DOHH2 (cell line): Measurements from ENCODE around the gene ACOT9.

ENCODE experiments used
- H3F3A ChIP-seq: fragments of 200-600 bp; sonication (generic), shearing (Covaris generic); 2 replicates; pipeline ENCODE4 v1.6.0; 2016; ENCODE audit warnings: antibody characterized with exemption, mild to moderate bottlenecking; ENCODE audit not compliant: control insufficient read depth, insufficient read depth
- H3K27ac ChIP-seq: fragments of 200-600 bp; sonication (generic); 2 replicates; pipeline ENCODE4 v1.5.1; 2014; ENCODE audit warnings: low read depth, mild to moderate bottlenecking, low read length, moderate library complexity
- H3K27me3 ChIP-seq: fragments of 200-600 bp; sonication (generic); 2 replicates; pipeline ENCODE4 v1.6.1; 2014; ENCODE audit warnings: mild to moderate bottlenecking, low read length, mixed read lengths; ENCODE audit not compliant: control insufficient read depth
- H3K36me3 ChIP-seq: fragments of 200-600 bp; sonication (generic); 2 replicates; pipeline ENCODE4 v1.6.1; 2014; ENCODE audit warnings: mild to moderate bottlenecking, low read length, moderate library complexity, mixed read lengths; ENCODE audit not compliant: control insufficient read depth
- H3K4me1 ChIP-seq: fragments of 200-600 bp; sonication (generic); 2 replicates; pipeline ENCODE4 v1.6.1; 2014; ENCODE audit warnings: mild to moderate bottlenecking, low read length, mixed read lengths; ENCODE audit not compliant: control insufficient read depth
- H3K4me2 ChIP-seq: fragments of 200-600 bp; sonication (generic); 2 replicates; pipeline ENCODE4 v1.6.0; 2014; ENCODE audit warnings: mild to moderate bottlenecking, low read length, moderate library complexity
- H3K4me3 ChIP-seq: fragments of 200-600 bp; sonication (generic); 2 replicates; pipeline ENCODE4 v1.5.1; 2014; ENCODE audit warnings: mild to moderate bottlenecking, low read length, mixed read lengths
- H3K79me2 ChIP-seq: fragments of 200-600 bp; sonication (generic); 2 replicates; pipeline ENCODE4 v1.6.1; 2014; ENCODE audit warnings: mild to moderate bottlenecking, low read length, mixed read lengths; ENCODE audit not compliant: control insufficient read depth
- H3K9me2 ChIP-seq: fragments of 200-600 bp; sonication (generic); replicated peaks from 2 replicates; pipeline ENCODE4 v1.6.1; 2014; ENCODE audit warnings: mild to moderate bottlenecking, low read length, mixed read lengths; ENCODE audit not compliant: control insufficient read depth
- H3K9me3 ChIP-seq: fragments of 200-600 bp; sonication (generic); 2 replicates; pipeline ENCODE4 v1.6.1; 2014; ENCODE audit warnings: antibody characterized with exemption, low read length, mixed read lengths; ENCODE audit not compliant: control insufficient read depth, insufficient read depth
- H4K20me1 ChIP-seq: fragments of 200-600 bp; sonication (generic); 2 replicates; pipeline ENCODE4 v1.6.0; 2014; ENCODE audit warnings: low read depth, mild to moderate bottlenecking, antibody characterized with exemption, low read length, moderate library complexity; ENCODE audit not compliant: control insufficient read depth, insufficient read depth
- EZH2phosphoT487 ChIP-seq: fragments of 200-600 bp; sonication (generic); IDR thresholded peaks from 2 replicates; pipeline ENCODE4 v1.6.1; 2017; ENCODE audit warnings: borderline replicate concordance, mild to moderate bottlenecking, antibody characterized with exemption, low read length, moderate library complexity, mixed read lengths
- TF ChIP-seq, protein P1 (sequence below): fragments of 200-600 bp; sonication (generic); IDR thresholded peaks from one replicate; pipeline ENCODE4 v1.5.1; 2014; ENCODE audit warnings: antibody characterized with exemption, mild to moderate bottlenecking, low read depth, low read length; ENCODE audit not compliant: poor library complexity, severe bottlenecking

ACOT9 gene

DNA sequence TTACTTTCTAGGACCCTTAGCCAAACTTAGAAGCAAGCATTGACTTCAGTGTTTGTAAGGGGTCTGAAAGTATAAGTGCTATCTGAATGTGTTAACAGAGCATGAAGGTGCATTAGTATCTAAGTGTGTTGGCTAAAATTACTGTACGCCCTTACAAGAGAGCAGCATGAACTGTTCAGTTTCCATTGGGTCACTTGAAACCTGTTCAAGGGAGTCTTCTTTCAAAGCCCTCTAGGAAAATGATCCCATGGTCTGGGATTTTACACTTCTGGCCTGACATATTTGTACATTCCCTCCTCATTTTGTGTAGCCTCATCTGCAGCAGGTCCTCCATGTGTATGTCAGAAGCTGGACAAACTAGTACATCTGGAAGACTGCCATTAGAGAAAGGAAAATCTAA, 72.5 kb downstream of the ACOT9 start:
- Histone ChIP-seq H3K4me2 (no peak overlapping the region), H4K20me1 (no peaks in the 10 kb centered on the region), H3K27me3 (no peaks in the 10 kb centered on the region), H3K79me2 (peaks cover 37% of the 10 kb centered on the region), H3K27ac (no peak overlapping the region), H3F3A (no peaks in the 10 kb centered on the region), H3K9me3 (no peaks in the 10 kb centered on the region), H3K36me3 (peaks cover 40% of the 10 kb centered on the region), H3K4me1 (peaks cover 19% of the 10 kb centered on the region), H3K9me2 (no peaks in the 10 kb centered on the region), H3K4me3 (no peak overlapping the region)
- TF ChIP-seq, protein P1, sequence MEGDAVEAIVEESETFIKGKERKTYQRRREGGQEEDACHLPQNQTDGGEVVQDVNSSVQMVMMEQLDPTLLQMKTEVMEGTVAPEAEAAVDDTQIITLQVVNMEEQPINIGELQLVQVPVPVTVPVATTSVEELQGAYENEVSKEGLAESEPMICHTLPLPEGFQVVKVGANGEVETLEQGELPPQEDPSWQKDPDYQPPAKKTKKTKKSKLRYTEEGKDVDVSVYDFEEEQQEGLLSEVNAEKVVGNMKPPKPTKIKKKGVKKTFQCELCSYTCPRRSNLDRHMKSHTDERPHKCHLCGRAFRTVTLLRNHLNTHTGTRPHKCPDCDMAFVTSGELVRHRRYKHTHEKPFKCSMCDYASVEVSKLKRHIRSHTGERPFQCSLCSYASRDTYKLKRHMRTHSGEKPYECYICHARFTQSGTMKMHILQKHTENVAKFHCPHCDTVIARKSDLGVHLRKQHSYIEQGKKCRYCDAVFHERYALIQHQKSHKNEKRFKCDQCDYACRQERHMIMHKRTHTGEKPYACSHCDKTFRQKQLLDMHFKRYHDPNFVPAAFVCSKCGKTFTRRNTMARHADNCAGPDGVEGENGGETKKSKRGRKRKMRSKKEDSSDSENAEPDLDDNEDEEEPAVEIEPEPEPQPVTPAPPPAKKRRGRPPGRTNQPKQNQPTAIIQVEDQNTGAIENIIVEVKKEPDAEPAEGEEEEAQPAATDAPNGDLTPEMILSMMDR: no peak
- no peak for TF ChIP-seq EZH2phosphoT487

DNA sequence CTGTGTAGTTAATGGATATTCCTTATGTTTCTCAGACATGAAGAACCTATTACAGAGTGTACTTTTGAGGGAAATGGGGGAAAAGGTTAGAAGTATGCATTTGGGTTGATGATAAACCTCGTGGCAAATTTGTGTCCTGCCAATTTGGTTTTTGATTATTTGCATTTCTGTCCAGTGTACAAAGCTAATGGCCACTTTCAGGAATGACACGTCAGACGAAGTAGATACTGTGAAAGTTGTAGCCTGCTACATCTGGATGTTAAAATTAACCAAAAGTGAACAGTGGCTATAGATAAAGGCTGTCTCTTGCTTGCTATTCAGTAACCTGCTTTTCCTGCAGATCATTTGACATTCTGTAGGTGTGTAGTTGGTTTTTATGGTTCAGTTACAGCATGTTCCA, 74.7 kb downstream of the ACOT9 start:
- Histone ChIP-seq H3K9me2 (no peaks in the 10 kb centered on the region), H3K79me2 (peaks cover 37% of the 10 kb centered on the region), H3K4me2 (peak overlapping the region; percentile 85), H3K36me3 (peaks cover 29% of the 10 kb centered on the region), H3K4me1 (peaks cover 19% of the 10 kb centered on the region), H3K9me3 (no peaks in the 10 kb centered on the region), H3K4me3 (peak overlapping the region; percentile 85), H3K27me3 (no peaks in the 10 kb centered on the region), H4K20me1 (no peaks in the 10 kb centered on the region), H3F3A (no peaks in the 10 kb centered on the region), H3K27ac (peak overlapping the region; percentile 13; the same call in 1 of the 2 replicates)
- TF ChIP-seq EZH2phosphoT487: no peak
- TF ChIP-seq, protein P1: no peak

DNA sequence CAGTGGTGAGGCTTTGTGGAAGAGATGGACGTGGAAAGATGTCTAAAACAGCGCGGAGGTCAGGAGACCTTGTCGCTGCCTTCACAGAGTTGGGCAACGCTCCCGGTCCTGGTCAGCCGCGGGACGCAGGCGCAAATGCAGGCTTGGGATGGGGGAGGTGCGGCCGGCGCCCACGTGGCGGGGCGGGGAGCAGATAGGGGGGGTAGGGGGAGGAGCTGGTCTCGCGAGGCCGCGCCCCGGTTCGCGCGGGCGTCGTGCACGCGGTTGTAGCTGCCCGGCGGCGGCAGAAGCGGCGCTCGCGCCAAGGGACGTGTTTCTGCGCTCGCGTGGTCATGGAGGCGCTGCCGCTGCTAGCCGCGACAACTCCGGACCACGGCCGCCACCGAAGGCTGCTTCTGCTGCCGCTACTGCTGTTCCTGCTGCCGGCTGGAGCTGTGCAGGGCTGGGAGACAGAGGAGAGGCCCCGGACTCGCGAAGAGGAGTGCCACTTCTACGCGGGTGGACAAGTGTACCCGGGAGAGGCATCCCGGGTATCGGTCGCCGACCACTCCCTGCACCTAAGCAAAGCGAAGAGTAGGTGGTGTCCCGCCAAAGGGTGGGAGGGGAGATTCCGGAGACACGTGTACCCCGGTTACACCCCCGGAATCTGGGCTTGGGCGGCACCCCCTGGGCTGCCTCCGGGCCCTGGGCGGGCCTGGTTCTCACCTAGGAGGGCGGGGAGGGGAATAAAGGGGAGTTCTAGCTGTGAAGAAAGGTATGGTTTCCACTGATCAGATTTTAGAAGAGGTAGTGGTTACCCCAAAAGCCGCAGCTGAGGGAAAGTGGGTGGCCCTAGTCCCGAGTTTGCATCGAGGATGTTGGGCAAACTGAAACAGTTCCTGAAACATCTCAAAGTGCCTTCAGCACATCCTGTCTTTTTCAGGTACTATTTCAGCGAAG, 75.6 kb downstream of the ACOT9 start, which contains the start of gene PRDX4:
TSS of gene PRDX4 (plus strand) at position 255 of the 939 bp plus-strand sequence. CDS start at position 333, 78 bp downstream.
- peak within 1 kb of the TSS; percentile 85 for H3K4me3 ChIP-seq
- no peaks in the 10 kb centered on the region for H4K20me1 ChIP-seq
- no peak for TF ChIP-seq EZH2phosphoT487
- TF ChIP-seq, protein P1: peak; percentile 8
- peaks cover 37% of the 10 kb centered on the region for H3K79me2 ChIP-seq
- peaks cover 19% of the 10 kb centered on the region for H3K4me1 ChIP-seq
- no peaks in the 10 kb centered on the region for H3K27me3 ChIP-seq
- H3K27ac ChIP-seq: peak within 1 kb of the TSS; percentile 61
- peaks cover 22% of the 10 kb centered on the region for H3K36me3 ChIP-seq
- peak within 1 kb of the TSS; percentile 85 for H3K4me2 ChIP-seq
- H3K9me3 ChIP-seq: no peaks in the 10 kb centered on the region
- H3K9me2 ChIP-seq: no peaks in the 10 kb centered on the region
- H3F3A ChIP-seq: no peaks in the 10 kb centered on the region
